Body of pancreas (tissue), 4 donors: ENCODE data around the gene ATP8A2.

ENCODE experiments used
- CTCF ChIP-seq, 7 experiments: fragments of 450-650 bp in 4 of 7; fragments of 200-600 bp in 3 of 7; sonication (generic) in 3 of 7; IDR thresholded peaks; one replicate each; pipeline ENCODE4 v1.5.1; 2016 to 2019; ENCODE audit warnings: antibody characterized with exemption in 7 of 7
- POLR2A ChIP-seq, 3 donors: fragments of 450-650 bp; IDR thresholded peaks; one replicate each; pipeline ENCODE4 v1.6.1; 2016; ENCODE audit warnings: antibody characterized with exemption in 3 of 3, mild to moderate bottlenecking in 2 of 3

DNA sequence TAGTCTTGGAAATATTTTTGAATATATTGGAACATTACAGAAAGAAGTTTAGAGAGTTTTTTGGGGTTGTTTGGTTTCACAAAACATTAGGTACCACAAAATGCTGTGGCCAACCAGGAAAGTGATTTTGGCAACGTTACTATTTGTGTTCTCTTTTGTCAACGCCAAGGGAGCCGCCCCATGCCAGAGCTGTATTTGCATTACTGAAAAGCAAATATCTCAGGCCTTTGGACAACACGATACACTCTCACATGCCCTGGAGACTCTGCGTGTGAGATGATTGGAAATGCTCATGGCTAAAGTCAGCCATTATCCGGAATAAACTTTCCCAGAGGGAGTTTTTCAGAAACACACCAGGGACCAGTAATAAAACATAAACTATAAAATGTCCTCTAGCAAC lies 355.5 kb downstream of the ATP8A2 start:
- TF ChIP-seq POLR2A (IDR thresholded peaks at IDR 0.05) (no peak), CTCF (IDR thresholded peaks at IDR 0.05) (peak in 1 of 7 experiments; percentile 3)
